ENCODE data around the gene FTO.

DNA sequence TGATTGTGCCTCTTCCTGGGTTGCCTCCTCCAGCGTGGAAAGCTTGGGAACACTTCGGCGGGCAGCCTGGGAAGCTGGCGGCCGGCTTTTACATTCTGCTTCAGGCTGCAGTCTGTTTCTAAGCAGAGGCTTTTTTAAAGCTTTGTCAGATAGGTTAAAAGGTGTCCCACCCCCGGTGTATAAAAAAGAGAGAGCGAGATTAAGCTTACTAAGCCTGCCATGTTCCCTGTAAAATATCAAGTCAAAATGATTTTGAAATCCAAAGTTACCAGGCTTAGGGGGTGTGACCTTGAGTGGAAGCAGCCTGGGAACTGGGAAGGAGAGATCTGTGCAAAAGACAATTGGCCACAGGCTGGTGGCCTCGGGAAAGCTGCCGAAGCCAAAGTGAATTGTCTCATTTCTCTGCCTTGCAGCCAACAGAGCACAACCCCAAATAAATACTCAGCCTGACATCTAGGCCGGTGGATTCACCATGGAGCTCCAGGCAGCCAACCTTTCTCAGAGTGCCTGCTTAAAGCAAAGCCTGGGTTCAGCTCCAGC, 254.5 kb downstream of the FTO start:
- TF ChIP-seq, protein P1, sequence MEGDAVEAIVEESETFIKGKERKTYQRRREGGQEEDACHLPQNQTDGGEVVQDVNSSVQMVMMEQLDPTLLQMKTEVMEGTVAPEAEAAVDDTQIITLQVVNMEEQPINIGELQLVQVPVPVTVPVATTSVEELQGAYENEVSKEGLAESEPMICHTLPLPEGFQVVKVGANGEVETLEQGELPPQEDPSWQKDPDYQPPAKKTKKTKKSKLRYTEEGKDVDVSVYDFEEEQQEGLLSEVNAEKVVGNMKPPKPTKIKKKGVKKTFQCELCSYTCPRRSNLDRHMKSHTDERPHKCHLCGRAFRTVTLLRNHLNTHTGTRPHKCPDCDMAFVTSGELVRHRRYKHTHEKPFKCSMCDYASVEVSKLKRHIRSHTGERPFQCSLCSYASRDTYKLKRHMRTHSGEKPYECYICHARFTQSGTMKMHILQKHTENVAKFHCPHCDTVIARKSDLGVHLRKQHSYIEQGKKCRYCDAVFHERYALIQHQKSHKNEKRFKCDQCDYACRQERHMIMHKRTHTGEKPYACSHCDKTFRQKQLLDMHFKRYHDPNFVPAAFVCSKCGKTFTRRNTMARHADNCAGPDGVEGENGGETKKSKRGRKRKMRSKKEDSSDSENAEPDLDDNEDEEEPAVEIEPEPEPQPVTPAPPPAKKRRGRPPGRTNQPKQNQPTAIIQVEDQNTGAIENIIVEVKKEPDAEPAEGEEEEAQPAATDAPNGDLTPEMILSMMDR (IDR thresholded peaks at IDR 0.05): no peak
- no peak for TF ChIP-seq EP300 (IDR thresholded peaks at IDR 0.05)

Data from tibial nerve (tissue), 4 donors.